Panc1 (cell line): ENCODE measurements around the gene PM20D2.

Source experiments
- POLR2AphosphoS5 ChIP-seq: IDR thresholded peaks from 2 replicates; pipeline ENCODE4 v1.6.1; 2012; ENCODE audit warnings: mild to moderate bottlenecking, low read depth, low read length, moderate library complexity
- REST ChIP-seq, 2 experiments: IDR thresholded peaks; 2 replicates each; pipeline ENCODE4 v1.6.1; 2011 to 2012; ENCODE audit warnings: low read depth in 2 of 2, control low read depth in 1 of 2, low read length in 1 of 2, mild to moderate bottlenecking in 1 of 2, moderate library complexity in 1 of 2; ENCODE audit not compliant: insufficient read depth in 1 of 2
- TF ChIP-seq, protein P1 (sequence below): fragments of 450-650 bp; IDR thresholded peaks from 2 replicates; pipeline ENCODE4 v1.5.1; 2017; ENCODE audit warnings: mild to moderate bottlenecking

GRCh38 chr6:89212472-89212871 lies 66.6 kb downstream of the PM20D2 start:
- TF ChIP-seq, protein P1, sequence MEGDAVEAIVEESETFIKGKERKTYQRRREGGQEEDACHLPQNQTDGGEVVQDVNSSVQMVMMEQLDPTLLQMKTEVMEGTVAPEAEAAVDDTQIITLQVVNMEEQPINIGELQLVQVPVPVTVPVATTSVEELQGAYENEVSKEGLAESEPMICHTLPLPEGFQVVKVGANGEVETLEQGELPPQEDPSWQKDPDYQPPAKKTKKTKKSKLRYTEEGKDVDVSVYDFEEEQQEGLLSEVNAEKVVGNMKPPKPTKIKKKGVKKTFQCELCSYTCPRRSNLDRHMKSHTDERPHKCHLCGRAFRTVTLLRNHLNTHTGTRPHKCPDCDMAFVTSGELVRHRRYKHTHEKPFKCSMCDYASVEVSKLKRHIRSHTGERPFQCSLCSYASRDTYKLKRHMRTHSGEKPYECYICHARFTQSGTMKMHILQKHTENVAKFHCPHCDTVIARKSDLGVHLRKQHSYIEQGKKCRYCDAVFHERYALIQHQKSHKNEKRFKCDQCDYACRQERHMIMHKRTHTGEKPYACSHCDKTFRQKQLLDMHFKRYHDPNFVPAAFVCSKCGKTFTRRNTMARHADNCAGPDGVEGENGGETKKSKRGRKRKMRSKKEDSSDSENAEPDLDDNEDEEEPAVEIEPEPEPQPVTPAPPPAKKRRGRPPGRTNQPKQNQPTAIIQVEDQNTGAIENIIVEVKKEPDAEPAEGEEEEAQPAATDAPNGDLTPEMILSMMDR = no peak
- TF ChIP-seq POLR2AphosphoS5 (no peak), REST (IDR thresholded peaks at IDR 0.05; ENCODE audit: insufficient read depth in 1 of 2, low read depth in 2 of 2, low read length in 1 of 2) (no peak)
